Measurements from ENCODE around the gene CHD9.

The CHD9 gene

DNA sequence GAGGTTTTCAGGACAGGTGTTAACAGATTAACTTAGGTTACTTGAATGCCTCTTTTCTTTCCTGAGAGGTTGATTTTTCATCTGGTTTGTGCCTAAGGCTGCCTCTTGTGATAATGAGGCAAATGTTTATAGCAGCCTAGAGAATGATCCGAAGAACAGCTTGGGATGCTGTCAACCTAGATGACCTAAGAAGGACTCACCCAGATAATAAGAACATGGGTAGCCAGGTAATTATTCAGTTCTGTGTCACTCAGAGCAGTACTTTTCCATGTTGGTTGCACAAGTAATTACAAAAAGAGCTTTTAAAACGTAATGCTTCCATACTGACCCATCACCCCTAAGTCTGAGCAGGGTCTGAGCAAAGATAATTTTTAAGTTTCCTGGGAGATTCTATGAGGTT, 60.3 kb downstream of the CHD9 start:
- no peaks in the 10 kb centered on the region; the same call in 1 of the 2 replicates for H3K4me1 ChIP-seq
- no peaks in the 10 kb centered on the region for H3K9me3 ChIP-seq
- H3K4me3 ChIP-seq (ENCODE audit: low read depth, low read length) = no peak overlapping the region
- DNase-seq = no peak
- peaks cover 6% of the 10 kb centered on the region; the same call in 1 of the 2 replicates for H3K36me3 ChIP-seq
- TF ChIP-seq, protein P1, sequence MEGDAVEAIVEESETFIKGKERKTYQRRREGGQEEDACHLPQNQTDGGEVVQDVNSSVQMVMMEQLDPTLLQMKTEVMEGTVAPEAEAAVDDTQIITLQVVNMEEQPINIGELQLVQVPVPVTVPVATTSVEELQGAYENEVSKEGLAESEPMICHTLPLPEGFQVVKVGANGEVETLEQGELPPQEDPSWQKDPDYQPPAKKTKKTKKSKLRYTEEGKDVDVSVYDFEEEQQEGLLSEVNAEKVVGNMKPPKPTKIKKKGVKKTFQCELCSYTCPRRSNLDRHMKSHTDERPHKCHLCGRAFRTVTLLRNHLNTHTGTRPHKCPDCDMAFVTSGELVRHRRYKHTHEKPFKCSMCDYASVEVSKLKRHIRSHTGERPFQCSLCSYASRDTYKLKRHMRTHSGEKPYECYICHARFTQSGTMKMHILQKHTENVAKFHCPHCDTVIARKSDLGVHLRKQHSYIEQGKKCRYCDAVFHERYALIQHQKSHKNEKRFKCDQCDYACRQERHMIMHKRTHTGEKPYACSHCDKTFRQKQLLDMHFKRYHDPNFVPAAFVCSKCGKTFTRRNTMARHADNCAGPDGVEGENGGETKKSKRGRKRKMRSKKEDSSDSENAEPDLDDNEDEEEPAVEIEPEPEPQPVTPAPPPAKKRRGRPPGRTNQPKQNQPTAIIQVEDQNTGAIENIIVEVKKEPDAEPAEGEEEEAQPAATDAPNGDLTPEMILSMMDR (IDR thresholded peaks at IDR 0.05; ENCODE audit: low read depth, low read length) = no peak
- no peaks in the 10 kb centered on the region for H3K27me3 ChIP-seq

DNA sequence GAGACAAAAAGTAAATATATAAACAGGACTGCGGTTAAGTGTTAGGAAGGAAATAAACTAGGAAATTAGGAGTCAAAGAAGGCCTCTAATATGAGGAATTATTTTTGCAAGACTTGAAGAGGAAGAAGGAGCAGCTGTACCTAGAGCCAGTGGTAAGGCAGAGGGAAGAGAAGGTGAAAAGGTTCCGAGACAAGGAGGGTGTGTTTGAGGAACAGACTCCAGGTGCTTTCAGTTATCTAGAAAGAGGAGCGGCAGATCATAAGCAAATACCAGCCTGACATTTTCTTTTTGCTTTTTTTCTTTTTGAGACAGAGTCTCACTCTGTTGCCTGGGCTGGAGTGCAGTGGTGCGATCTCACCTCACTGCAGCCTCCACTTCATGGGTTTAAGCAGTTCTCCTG, 61.0 kb downstream of the CHD9 start:
- Histone ChIP-seq H3K27me3 (no peaks in the 10 kb centered on the region), H3K9me3 (no peaks in the 10 kb centered on the region), H3K4me3 (ENCODE audit: low read depth, low read length) (no peak overlapping the region), H3K36me3 (peaks cover 6% of the 10 kb centered on the region; the same call in 1 of the 2 replicates), H3K4me1 (no peaks in the 10 kb centered on the region; the same call in 1 of the 2 replicates)
- DNase-seq = no peak
- TF ChIP-seq, protein P1 (IDR thresholded peaks at IDR 0.05; ENCODE audit: low read depth, low read length) = no peak

DNA sequence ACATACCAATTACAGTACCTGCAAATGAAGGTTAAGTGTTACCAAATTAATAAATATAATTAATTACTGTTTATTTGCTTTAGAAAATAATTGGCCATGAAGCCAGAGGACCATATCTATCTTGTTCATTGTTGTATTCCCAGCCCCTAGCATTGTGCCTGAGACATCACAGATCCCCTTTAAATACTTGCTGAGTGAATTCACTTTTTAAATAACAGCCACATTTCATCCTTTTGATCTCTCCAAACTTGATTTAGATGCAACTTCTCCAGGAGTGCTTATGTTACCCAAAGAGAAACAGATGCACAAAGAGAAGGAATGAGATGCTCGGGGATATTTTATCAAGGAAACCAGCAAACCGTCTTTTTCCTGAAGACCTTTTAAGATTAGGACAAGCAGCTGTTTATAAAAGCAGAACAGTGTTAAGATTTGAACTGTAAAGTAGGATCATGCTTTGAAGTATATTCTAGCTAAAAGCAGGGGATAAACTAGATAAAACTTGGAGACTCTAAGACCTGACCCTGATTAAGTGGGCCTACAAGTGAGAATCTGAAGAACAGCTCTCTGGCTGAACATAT, 66.3 kb downstream of the CHD9 start:
- H3K9me3 ChIP-seq = no peaks in the 10 kb centered on the region
- no peak overlapping the region for H3K4me3 ChIP-seq (ENCODE audit: low read depth, low read length)
- no peaks in the 10 kb centered on the region for H3K4me1 ChIP-seq
- peaks cover 9% of the 10 kb centered on the region; the same call in 1 of the 2 replicates for H3K36me3 ChIP-seq
- H3K27me3 ChIP-seq = no peaks in the 10 kb centered on the region
- DNase-seq = no peak
- TF ChIP-seq, protein P1 (IDR thresholded peaks at IDR 0.05; ENCODE audit: low read depth, low read length) = no peak

DNA sequence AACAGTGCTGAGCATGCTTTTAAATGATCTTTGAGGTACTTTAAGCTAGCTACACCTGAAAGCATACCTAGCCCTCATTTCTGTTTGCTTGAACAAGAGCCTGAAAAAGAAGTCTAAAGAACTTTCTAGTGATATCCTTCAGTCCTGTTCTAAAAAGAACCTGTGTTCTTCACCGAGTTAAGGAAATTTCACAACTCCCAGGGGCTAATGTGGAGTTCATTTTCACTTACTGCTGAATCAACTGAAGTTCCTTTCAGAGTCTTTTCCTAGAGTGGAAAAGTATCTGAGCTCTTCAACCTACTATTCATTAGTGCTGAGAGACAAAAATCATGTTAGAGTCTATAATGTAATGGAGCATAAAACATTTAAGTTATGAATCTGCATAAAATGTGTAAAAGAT, 66.9 kb downstream of the CHD9 start:
- H3K4me1 ChIP-seq = no peaks in the 10 kb centered on the region
- DNase-seq = no peak
- peaks cover 8% of the 10 kb centered on the region; the same call in 1 of the 2 replicates for H3K36me3 ChIP-seq
- no peaks in the 10 kb centered on the region for H3K27me3 ChIP-seq
- no peaks in the 10 kb centered on the region for H3K9me3 ChIP-seq
- TF ChIP-seq, protein P1 (IDR thresholded peaks at IDR 0.05; ENCODE audit: low read depth, low read length) = no peak
- no peak overlapping the region for H3K4me3 ChIP-seq (ENCODE audit: low read depth, low read length)

DNA sequence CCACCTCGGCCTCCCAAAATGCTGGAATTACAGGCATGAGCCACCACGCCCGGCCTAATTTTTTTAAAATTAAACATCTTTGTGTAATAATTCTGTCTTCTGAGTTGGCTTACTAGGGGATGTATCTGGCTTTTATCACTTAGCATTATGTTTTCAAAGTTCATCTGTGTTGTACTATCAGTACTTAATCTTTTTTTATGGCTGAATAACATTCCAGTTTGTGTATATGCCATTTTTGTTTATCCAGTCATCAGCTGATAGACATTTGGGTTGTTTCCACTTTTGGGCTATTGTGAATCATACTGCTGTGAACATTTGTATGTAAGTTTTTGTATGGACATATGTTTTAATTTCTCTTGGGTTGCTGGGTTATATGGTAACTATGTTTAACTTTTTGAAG, 69.0 kb downstream of the CHD9 start:
- no peak for DNase-seq
- Histone ChIP-seq H3K4me3 (ENCODE audit: low read depth, low read length) (no peak overlapping the region), H3K27me3 (no peaks in the 10 kb centered on the region), H3K4me1 (no peaks in the 10 kb centered on the region), H3K9me3 (no peaks in the 10 kb centered on the region), H3K36me3 (peaks cover 6% of the 10 kb centered on the region; the same call in 1 of the 2 replicates)
- TF ChIP-seq, protein P1 (IDR thresholded peaks at IDR 0.05; ENCODE audit: low read depth, low read length) = no peak

DNA sequence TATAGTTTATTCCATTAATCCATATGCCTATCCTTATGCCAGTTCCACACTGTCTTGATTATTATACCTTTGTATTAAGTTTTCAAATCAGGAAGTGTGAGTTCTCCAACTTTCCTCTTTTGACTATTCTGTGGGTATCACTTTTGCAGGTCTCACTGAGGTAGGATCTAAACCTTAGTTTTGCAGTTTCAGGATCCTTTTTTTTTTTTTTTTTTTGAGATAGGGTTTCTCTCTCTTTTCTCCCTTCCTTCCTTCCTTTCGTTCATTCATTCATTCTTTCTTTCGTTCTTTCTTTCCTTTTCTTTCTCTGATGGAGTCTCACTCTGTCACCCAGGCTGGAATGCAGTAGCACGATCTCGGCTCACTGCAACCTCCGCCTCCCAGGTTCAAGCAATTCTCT, 71.6 kb downstream of the CHD9 start:
- H3K4me1 ChIP-seq = no peaks in the 10 kb centered on the region
- no peaks in the 10 kb centered on the region for H3K27me3 ChIP-seq
- no peak for DNase-seq
- H3K9me3 ChIP-seq = no peaks in the 10 kb centered on the region
- TF ChIP-seq, protein P1 (IDR thresholded peaks at IDR 0.05; ENCODE audit: low read depth, low read length) = no peak
- H3K36me3 ChIP-seq = 0 out of 2 replicates have a peak, but pooled peaks cover 3% of the 10 kb centered on the region
- H3K4me3 ChIP-seq (ENCODE audit: low read depth, low read length) = no peak overlapping the region
